ENCODE measurements around the gene ARPP21.

Gene ARPP21

GRCh38 chr3:35675206-35675605 is 35.9 kb downstream of the ARPP21 start:
- no peak for TF ChIP-seq CTCF (IDR thresholded peaks at IDR 0.05; ENCODE audit: low read depth, low read length)
- Histone ChIP-seq H3K27me3 (peaks cover 6% of the 10 kb centered on the region), H3K4me1 (no peaks in the 10 kb centered on the region), H3K4me3 (ENCODE audit: low read depth, low read length) (no peak overlapping the region), H3K36me3 (no peaks in the 10 kb centered on the region), H3K9me3 (no peaks in the 10 kb centered on the region)
- DNase-seq = no peak

GRCh38 chr3:35675621-35676020 is 36.3 kb downstream of the ARPP21 start:
- no peak for TF ChIP-seq CTCF (IDR thresholded peaks at IDR 0.05; ENCODE audit: low read depth, low read length)
- H3K36me3 ChIP-seq = no peaks in the 10 kb centered on the region

GRCh38 chr3:35677797-35678196 is 38.5 kb downstream of the ARPP21 start:
- no peak overlapping the region for H3K4me3 ChIP-seq (ENCODE audit: low read depth, low read length)
- H3K27me3 ChIP-seq = peaks cover 6% of the 10 kb centered on the region
- no peaks in the 10 kb centered on the region for H3K9me3 ChIP-seq
- TF ChIP-seq CTCF (IDR thresholded peaks at IDR 0.05; ENCODE audit: low read depth, low read length) = no peak
- DNase-seq = no peak
- no peaks in the 10 kb centered on the region for H3K4me1 ChIP-seq
- no peaks in the 10 kb centered on the region for H3K36me3 ChIP-seq

More at GRCh38 chr3:35675621-35676020, 36.3 kb downstream of the ARPP21 start:
- peaks cover 6% of the 10 kb centered on the region for H3K27me3 ChIP-seq
- DNase-seq = no peak
- no peaks in the 10 kb centered on the region for H3K9me3 ChIP-seq
- no peak overlapping the region for H3K4me3 ChIP-seq (ENCODE audit: low read depth, low read length)
- H3K4me1 ChIP-seq = no peaks in the 10 kb centered on the region

GRCh38 chr3:35678643-35679161 is 39.4 kb downstream of the ARPP21 start:
- TF ChIP-seq CTCF (IDR thresholded peaks at IDR 0.05; ENCODE audit: low read depth, low read length) = no peak
- H3K4me1 ChIP-seq = no peaks in the 10 kb centered on the region
- no peaks in the 10 kb centered on the region for H3K36me3 ChIP-seq
- no peak for DNase-seq
- H3K9me3 ChIP-seq = no peaks in the 10 kb centered on the region
- peaks cover 6% of the 10 kb centered on the region for H3K27me3 ChIP-seq
- H3K4me3 ChIP-seq (ENCODE audit: low read depth, low read length) = no peak overlapping the region

- peaks cover 6% of the 10 kb centered on the region for H3K27me3 ChIP-seq
- no peaks in the 10 kb centered on the region for H3K36me3 ChIP-seq
- H3K9me3 ChIP-seq = no peaks in the 10 kb centered on the region
- no peak for TF ChIP-seq CTCF (IDR thresholded peaks at IDR 0.05; ENCODE audit: low read depth, low read length)
- H3K4me1 ChIP-seq = no peaks in the 10 kb centered on the region
- no peak overlapping the region for H3K4me3 ChIP-seq (ENCODE audit: low read depth, low read length)
- DNase-seq = no peak
These were observed 40.2 kb downstream of the ARPP21 start for GRCh38 chr3:35679409-35680080.

- no peak overlapping the region for H3K4me3 ChIP-seq (ENCODE audit: low read depth, low read length)
- no peaks in the 10 kb centered on the region for H3K4me1 ChIP-seq
- TF ChIP-seq CTCF (IDR thresholded peaks at IDR 0.05; ENCODE audit: low read depth, low read length) = no peak
- no peaks in the 10 kb centered on the region for H3K36me3 ChIP-seq
- no peaks in the 10 kb centered on the region for H3K9me3 ChIP-seq
- DNase-seq = no peak
- peaks cover 6% of the 10 kb centered on the region for H3K27me3 ChIP-seq
These were observed 41.7 kb downstream of the ARPP21 start for GRCh38 chr3:35680866-35681650.
